AML-193 (cell line): ENCODE data around the gene DOCK8.

Source experiments
- DNase-seq, 2 experiments: peaks; one replicate each; lab custom pipeline; 2025; lab: John Stamatoyannopoulos, UW

Gene DOCK8

DNA sequence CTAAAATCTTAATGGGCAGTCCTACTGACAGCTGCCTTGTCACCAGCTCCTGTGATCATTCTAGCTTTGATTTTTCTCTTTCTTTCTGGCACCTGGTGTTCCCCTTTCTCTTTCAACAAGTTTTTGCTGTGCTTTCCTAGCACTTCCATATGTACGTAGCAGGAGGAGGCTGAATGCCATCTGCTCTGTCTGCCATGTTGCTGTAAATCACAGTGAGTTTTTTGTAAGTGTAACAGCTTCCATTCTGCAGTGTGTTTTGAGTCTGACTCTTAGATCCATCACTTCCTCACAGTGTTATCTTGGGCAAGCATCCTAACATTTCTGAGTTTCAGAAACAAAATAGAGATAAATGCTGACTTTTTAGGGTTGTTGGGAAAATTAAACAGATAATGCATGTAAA lies 247.9 kb downstream of the DOCK8 start:
- DNase-seq: no peak

DNA sequence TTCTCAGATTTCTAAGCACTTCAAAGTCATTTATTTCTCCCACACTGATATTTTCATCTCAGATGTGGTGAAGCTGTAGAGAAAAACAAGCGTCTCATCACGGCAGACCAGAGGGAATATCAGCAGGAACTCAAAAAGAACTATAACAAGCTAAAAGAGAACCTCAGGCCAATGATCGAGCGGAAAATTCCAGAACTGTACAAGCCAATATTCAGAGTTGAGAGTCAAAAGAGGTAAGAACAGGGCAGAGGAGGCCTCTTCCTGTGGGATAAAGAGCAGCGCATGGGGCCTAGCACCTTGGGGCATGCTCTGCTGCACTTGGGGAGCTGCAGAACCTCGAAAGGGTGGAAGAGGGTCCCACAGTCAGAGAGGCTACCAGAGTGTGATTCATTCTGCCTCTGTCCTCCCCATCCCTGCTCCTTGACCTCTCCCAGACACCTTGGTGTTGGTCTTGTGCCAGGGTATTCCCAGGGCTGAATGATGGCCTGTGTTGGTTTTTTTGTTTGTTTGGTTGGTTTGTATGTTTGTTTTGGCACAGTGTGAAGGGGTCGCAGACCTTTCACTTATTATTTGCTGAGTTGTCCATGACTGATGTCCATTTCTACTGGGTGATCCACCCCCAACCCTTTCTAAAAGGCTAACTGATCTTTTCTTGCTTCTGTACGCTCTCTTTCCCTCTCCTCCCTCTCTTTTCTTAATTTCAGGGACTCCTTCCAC lies 248.9 kb downstream of the DOCK8 start:
- no peak for DNase-seq

DNA sequence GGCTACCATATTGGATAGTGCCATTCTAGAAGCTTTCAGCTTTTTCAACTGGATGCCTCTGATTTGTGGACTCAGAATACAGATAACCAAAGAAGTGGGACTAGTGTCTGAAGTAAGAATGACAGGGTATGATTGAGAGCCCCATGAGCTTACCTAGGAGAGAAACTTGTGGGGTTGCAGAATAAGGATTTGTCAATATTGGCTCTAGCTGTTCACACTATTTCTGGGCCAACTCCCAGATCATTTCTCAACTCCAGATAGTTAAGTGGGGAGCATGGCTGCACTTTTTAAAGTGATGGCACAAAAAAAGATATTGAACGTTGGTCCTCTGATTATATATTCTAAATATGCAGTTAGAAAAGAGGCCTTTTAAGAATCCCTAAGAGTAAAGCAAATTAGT lies 252.1 kb downstream of the DOCK8 start:
- no peak for DNase-seq

DNA sequence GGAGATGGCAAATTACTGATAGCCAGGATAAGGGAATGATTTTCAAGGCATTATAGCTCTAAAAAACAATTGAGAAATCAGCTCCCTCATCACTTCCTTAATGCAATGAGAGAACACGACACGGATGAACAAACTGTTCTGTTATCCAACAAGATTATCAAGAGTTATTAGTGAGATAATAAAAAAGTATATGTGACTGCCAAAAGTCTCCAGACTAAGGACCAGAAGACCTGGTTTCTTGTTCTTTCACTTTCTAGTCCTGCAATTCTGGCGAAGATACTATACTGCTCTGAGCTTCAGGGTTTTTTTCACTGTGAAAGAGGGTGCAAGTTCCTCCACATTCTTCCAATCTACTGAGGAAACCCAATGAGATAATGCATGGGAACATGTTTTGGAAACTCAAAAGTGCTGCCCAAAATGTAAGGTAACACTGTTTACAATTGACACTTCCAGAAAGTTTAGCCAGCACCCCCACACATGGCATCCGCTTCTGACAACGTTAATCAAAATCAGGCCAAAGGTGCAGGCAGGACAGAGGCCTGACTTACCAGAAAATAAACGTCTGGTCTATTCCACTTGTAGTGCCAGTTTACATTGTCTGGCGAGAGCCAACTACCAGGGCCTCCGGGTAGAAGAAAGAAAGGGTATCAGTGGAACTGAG lies 254.2 kb downstream of the DOCK8 start:
- DNase-seq: no peak

DNA sequence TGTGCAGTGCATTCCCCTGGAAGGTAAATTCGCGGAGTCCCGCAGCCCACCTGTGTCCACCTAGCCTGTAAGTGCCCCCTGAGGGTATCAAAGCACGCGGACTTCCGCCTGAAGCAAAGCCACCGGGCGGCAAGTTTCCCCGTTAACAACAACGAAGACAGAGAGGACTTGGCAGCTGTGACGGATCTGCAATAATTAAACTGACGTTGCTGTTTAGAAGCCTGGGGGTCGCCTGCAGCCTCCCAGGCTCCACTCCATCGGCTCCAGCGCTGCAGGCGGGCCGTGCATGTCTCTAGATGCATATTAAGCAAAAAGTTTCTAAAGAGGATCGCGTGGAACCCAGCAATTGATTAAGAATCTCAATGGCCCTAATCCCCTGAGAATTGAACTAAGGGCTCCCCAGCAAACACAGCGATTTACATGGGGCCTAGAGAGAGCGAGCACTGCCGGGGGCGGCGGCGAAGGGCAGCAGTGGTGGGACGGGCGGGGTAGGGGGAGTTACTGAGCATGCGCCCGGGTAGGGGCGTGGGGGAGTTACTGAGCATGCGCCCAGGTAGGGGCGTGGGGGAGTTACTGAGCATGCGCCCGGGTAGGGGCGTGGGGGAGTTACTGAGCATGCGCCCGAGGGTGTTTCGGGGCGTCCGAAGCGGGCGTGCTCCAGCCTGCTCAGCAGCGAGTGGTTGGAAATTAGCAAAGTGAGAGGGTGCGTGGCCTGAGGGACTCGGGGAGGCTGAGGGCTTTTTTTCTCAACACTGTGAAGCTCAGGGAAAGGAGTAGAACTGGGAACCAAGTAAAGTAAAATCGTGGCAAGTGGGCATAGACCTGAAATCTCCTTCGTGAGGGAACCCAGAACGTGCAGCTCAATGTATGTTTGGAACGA lies 255.2 kb downstream of the DOCK8 start:
- DNase-seq: peak; percentile 78 to 80

DNA sequence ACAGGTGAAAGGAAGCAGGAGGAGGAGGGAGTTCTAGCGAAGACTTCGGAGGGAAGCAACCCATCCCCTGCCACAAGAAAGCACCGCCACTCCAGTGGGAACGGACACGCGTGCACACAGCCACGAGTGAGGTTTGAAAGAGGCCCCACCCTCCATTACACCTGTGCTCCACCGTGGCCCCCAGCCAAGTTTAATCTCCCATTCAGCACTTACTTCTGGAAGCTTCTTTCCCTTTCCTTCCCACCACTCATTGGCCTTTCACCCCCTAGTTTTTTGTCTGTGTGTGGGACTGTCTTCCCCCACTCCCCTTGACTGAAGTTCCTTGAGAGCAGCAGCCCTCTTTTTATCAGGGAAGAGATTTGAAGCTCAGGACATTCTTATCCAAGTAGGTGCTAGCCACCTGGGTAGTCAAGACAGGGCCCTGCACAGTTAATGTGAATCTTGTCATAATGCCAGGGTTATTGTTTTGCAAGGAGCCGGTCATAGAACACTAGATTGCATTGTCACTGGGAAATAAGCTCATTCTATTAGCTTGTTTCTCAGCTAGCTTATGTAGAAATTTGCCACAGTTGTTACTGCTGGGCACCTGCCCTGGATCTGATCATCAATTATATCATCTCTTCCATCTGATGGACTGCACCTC lies 256.0 kb downstream of the DOCK8 start:
- peak; percentile 17 to 27 for DNase-seq

DNA sequence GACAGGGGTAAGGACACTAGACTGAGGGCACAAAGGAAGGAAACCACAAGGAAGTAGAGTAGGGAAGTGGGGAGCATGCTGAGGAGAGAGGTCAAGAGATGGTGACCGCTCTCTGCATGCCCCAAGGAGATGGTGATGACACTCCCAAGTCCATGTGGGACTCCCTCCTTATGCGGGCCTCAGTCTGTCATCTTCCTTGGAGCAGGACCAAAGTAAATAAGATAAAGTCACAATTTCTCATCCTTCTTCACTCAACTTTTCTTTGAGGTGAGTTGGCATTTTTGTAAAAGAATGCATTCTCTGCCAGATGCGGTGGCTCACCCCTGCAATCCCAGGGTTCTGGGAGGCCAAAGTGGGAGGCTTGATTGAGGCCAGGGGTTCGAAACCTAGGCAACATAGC lies 256.7 kb downstream of the DOCK8 start:
- DNase-seq: no peak

DNA sequence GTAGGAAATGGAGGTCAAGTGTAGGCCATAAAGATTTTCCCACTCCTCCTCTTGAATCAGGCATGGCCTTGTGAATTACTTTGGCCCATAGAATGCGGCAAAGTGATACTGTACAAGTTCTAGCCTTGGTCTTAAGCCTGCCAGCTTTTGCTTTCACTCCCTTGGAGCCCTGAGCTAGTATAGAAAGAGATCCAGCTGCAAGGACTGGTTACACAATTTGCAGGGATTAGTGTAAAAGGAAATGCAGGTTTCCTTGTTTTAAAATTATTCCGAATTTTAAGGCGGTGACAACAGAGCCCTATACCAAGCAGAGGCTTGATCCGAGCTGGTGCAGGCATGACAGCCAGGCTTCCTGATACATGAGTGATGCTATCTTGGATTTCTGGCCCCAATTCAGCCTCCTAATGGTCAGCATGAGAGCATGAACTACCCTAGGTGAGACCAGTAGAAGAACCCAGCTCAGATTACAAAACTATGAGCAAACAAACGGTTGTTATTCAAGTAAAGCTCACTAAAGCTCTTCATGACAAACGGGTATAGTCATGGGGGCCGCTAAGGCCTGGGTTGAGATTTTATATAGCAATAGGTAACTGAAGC lies 257.9 kb downstream of the DOCK8 start:
- no peak for DNase-seq

DNA sequence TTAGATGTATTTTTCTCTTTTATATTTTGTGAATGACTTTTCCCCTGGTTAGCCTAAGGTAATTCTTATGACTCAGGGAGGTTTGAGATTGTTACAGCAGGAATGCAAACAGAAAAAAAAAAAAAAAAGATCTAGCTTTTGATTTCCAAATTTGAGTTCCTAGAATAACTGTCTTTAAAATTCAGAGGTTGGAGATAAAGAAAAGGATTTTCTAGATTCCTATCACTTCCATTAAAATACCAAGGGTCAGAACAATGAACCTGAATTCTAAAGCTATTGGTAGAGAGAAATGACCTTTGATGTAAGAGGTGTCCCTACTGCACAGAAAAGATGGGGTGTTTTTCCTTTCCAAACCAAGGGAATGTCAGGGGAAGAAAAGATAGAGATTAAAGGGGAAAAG lies 262.5 kb downstream of the DOCK8 start:
- DNase-seq: no peak

DNA sequence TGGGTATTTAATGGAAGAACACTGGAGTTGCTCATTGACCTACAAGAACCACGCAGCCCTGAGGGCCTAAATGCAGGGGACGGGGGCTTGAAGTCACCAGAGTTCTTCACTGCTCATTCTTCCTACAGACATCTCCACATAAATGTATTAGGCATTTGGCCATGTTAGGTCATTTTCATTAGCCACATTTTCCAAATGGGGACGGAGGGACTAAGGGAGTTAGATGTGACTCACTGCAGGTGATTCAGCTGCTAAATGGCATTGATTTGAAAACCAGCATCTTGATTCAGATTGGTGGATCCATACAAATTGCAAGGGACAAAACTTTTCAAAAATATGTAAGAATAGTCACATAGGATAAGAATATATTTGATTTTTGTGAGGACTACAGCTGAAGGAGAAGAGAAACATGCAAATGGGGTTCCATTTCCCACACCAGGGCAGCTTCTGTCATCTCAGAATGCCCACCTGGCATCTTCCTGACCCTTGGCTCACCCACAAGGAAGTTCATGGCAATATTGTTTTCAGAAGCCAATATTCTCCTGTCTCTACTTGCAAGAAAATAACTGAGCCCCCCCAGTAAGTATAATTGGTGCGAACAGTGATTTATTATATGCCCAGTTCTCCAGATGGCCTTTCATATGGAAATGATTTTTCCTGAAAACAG lies 264.8 kb downstream of the DOCK8 start:
- DNase-seq: no peak

DNA sequence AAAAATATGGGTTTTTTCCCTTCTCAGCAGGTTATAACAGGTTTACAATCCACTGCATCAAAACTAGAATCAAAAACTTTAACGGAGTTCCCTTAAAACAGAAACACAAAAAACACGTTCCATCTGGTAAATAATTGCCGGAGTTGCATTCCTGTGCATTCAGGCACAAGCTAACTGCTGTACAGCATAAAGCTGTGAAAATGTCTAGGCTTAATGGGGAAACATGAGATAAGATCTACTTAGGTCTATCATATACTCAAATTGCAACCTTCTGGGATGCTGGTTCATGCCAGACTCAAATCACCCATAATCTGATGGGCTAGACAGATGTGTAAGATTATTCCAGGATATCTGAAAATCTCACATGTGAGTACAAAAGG lies 265.3 kb downstream of the DOCK8 start:
- no peak for DNase-seq

DNA sequence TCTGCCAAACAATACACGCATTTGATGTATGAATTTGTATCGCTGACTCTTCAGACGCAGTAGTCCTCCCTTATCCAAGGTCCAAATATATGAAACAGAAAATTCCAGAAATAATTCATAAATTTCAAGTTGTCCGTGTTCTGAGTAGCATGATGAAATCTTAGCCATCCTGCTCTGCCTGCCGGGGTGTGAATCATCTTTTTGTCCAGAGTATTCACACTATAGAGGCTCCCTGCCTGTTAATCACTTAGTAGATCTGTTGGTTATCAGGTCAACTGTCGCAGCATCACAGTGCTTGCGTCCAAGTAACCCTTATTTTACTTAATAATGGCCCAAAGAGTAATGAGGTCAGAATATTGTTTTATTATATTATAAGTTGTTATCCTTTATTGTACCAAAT lies 268.1 kb downstream of the DOCK8 start:
- DNase-seq: no peak

DNA sequence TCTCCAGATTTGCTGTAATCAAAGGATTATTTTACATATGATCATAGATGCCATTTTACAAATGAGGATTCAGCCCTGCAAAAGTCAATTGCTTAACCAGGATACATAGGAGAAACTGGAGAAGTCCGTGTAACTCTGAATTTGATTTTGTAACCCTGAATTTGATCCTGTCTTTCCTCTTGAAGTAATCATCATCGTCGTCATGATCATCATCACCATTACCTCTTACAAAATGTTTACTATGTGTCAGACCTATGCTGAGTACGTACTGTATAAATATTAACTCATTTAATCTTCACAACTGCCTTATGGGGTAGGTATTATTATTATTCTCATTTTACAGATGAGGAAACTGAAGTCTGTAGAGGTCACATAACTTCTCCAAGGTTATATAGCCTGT lies 271.5 kb downstream of the DOCK8 start:
- no peak for DNase-seq

DNA sequence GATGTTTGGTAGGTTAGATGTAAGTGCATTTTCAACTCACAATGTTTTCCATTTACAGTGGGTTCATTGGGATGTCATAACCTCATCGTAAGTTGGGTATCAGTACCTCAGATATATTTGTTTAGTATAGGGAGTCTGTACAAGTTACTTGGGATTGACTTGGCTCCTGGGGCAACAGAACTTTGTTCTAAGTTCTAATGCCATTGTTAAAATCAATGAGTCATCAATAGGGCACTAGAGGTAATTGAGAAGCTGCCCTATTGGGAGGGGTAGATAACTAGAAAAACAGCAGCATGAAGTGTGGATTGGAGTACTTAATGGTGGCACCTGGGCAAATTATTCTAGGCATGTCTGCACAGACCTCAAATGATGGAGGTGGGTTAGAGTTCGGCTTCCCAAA lies 272.8 kb downstream of the DOCK8 start:
- DNase-seq: no peak

DNA sequence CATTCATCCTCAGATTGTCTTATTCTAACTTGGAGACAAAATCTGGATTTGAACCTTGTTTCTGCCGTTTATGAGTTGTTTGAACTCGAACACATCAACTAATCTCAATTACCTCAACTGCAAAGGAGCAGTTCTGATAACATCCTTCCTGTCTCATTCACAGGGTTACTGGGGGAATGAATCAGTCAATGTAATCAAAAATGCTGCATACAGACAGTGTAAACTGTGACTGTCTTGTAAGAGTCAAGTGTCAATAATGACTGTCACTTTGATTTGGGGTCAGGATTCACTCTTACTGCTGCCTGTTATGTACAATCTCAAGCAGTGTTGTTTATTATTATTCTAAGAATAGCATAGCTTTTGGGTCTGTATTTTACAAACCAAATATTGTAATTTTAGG lies 273.8 kb downstream of the DOCK8 start:
- DNase-seq: no peak

DNA sequence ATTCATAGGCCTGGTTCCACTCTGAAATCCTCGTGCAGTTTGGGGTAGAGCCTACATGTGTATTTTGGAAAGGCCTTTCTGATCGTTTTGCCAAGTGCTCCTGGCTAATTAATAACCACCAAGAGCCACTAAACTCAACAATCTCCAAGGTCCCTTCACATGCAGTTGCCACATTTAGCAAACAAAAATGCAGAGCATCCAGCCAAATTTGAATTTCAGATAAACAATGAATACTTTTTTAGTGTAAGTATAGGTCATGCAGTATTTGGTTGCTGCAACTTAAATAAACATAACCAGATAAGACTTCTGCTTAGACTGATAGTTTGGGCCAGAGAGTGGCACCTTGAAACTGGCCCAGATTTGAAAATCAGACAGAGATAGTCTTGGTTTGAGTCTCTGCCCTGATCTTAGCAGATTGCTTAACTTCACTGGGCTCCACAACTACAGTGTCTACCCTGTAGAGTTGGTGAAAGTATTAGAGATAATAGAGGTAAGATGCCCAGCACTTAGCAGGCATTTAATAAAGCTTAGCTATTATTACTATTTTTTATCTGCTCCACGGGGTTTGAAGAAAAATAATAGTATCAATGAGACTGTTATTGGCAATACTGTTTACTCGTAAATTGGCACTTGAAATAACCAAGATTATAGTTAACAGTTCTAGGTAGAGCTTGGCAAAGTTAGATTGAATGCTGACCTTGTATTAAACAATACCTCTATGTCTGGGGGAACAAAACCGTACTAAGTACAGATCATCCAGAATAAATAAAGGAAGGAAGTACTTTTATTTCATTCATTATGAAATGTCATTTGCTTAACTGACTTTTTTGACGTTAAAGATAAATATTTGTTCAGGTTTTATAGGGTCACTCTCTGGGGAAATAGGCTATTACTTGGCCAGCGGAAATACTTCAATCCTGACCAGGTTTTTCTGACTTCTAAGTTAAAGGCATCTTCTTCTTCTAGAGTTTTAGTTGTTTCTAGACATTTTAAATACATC lies 274.8 kb downstream of the DOCK8 start:
- DNase-seq: no peak

DNA sequence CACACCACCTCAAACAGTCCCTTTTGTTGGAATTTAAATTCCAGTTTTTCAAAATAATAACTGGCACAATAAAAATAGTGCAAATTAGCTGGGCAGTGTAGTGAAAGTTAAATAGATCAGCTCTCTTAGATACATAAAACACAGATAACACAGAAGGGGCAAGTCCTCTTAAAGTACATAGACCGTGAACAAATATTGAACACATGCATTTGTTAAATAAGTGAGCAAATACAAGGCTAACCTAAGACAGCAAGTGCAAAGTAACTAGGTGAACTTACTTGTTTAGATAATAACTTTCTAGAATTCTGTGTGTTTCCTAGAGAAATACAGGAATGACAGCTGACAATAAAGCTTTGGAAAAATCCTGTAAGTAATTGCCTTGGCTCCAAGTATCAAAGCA lies 280.1 kb downstream of the DOCK8 start:
- no peak for DNase-seq

DNA sequence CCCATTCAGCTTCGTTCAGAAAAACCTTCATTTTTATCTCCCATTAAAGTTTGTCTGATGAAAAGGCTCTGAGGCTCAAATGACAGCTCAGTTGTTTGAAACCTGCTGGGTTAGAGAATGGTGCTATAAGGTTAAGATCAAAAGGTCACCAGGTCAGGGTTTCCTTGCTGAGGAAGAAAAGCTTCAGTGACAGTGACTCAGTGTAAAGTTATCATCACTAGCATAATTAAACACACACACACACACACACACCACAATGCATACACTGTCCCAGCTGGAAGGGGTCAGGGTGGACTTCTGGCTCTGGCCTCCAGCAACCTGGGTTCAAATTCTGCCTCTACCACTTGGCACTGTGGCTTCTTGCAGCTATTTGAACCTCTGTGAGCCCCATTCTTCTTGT lies 281.1 kb downstream of the DOCK8 start:
- DNase-seq: no peak

DNA sequence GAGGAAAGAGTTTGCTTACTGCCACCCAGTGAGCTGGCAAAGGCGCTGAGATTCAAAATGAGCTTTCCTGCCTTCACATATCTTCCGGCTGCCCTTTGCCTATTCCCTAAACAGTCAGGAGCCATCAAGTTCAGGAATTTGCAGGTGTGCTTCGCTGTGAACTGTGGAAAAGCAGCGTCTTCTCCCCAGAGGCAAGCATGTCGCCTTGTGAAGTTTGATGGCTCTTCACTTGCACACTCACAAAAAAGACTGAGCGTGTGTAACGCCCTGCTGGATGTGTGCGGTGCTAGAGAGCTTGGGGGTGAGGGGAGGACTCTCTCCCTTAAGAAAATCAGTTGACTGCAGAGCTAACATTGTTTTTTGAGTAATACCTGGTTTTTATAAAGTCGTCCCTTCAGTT lies 288.7 kb downstream of the DOCK8 start:
- no peak for DNase-seq
